GM11168 (cell line): ENCODE measurements around the gene MRPL16.
"Not testable (repeated sequence)": the region's sequence is repeated elsewhere in the genome, so short reads cannot be mapped to it uniquely, and the experiment has no call there.

Source experiments
- in situ Hi-C: fragments of 300-500 bp; cut with MboI; formaldehyde crosslinking; loops from one replicate; pipeline ENCODE4 v1.12.0; 2022; ENCODE audit warnings: low sequenced_read_pairs; ENCODE audit not compliant: unreplicated experiment

Gene MRPL16

DNA sequence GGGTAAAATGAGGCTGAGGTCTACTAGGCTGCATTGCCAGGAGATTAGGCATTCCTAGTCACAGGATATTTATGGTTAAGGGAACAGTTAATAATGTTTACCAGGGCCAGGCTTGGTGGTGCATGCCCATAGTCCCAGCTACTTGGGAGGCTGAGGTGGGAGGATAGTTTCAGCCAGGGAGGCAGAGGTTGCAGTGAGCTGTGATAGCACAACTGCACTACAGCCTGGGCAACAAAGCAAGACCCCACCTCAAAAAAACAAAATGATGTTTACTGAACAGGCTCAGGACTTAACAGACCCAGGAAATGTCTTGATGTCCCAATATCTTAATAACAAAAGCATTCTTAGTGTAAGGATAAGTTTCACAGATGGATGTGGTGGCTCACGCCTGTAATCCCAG, 2.8 kb upstream of the MRPL16 start:
- in situ Hi-C loops, result no loop called here

DNA sequence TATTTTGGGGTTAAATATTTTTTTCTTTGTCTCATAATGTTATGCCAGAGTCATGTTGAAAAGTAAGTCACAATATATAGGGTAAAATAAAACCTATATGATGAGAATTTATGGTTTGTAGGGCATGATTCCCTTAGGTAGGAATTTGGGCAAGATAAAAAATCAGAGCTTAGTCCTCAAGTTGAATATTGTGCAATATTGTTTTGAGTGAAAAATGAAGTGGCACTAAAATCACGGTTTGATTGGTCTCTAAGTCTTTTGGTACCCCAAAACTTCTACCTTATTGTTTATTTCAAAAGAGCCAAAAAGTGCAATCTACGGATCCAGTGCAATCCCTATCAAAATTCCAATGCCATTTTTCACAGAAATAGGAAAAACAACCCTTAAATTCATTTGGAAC, 1.6 kb upstream of the MRPL16 start:
- in situ Hi-C loops, result no loop called here

DNA sequence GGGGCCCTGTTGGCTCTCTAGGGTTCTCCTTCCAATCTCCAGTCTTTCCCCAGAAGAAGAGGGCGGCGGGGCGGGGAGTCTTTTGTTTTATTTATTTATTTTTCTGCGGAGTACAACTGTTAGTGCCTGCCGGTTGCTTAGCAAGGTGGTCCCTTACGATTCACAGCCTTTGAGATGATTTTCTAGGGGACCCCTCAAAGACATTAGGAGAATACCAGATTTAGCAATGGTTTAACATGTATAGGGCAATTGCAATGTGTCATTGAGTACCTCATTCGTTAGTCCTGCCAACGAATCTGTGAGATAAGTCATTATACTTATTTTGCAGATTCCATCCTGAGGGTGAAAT, 307 bp upstream of the MRPL16 start:
- in situ Hi-C loops, result no loop called here

DNA sequence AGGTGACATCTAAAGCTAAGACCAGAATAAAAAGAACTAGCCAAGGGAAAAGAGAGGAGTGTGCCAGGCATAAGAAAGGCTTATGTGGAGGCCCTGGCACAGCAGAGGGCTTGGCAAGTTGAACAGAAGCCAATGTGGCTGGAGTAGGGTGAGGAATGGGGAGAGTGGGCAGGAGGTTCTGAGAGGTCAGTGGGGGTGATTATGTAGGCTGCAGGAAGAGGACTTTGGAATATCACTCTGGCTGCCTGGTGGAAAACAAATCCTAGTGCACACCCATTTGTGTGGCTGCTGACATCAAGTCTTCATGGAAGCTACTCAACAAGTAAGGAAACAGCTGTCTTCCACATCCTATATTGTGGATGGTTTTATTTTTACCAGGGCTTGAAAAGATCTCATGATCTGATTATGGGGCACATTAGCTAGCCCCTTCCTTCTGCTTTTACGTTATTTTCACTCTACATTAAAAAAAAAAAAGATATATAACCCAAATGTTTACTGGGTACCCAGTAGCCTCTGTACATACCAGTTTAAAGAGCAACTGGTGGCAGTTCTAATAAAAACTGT, 3.4 kb downstream of the MRPL16 start:
- in situ Hi-C loops, result no loop called here

DNA sequence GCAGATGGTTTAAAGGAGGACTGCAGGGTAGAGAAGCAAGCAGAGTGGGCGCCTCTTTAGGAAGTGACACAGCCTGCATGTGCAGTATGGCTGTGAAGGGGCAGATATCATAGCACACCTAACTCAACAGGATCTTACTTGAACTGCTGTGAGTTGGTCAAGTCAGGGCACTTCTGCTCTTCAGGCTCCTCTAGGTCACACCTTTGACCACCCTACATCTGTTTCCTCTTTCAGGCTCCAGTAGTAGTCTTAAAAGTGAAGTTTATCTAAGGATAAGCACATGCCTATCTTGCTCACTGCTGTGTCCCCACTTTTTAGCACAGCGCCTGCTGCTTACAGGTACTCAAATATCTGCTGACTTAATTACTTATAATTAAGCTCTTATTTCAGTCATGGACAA, 6.5 kb downstream of the MRPL16 start:
- in situ Hi-C loops, result loop anchor here (5.0 kb wide), 1 partner anchor 47 kb away; the partner anchor contains the start of gene STX3

DNA sequence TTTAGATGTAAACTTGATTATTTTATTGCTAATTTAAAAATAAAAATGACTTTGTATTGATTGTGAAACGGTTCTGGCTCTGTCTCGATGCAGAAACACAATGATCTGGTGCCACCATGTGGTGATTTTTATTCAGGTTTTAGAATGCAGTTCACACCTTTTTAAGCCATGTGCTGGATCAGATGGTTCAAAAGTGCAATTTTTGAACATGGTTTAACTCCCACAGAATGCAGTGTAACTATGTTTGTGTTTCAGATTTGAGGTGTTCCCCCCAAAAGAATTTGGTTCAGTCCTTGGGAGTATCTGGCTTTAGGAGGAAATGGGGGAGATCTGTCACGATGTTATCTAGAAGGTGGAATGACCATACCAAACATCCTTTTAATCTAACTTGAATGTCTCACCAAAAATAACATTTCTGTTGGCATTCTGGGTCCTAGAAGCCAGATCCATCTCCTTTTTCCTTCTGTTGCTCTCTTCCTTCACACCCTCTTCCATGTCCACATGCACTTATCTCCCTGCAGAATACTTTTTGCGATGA, 7.9 kb downstream of the MRPL16 start:
- in situ Hi-C loops, result loop anchor here (5.0 kb wide), 1 partner anchor 45 kb away; the partner anchor contains the start of gene STX3

DNA sequence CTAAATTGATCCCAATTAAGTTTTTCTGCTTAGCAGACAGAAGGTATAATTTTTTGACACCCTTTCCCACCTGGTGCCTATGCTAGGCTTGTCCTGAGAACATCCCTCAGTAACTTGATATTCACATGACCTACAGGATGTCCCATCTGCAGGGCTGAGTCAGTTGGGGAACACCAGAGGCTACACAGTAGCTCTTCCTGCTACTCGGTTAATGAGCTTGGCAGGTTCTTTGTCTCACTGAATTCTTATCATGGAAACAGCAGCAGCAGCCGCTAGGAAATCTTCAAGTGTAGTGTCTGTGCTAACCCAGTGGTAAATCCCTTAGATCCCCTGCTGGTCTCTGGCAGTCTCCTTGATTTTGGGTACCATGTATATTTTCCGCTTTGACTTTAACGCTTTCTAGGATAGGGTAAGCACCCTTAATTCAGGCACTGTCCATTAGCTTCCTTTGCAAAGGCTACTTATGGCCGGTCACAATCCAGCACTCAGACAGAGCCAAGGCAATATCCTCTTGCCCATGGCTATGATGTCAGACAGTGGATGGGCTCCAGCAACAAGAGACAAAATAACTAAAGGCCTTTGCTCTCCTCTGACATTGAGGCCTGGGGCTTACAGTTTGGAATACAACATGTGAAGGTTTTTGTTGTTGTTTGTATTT, 8.5 kb downstream of the MRPL16 start:
- in situ Hi-C loops, result loop anchor here (5.0 kb wide), 1 partner anchor 45 kb away; the partner anchor contains the start of gene STX3

GRCh38 chr11:59801160-59801706, 9.3 kb downstream of the MRPL16 start:
- in situ Hi-C loops, result loop anchor here (5.0 kb wide), 1 partner anchor 44 kb away; the partner anchor contains the start of gene STX3

GRCh38 chr11:59800390-59801025, 10.1 kb downstream of the MRPL16 start:
- in situ Hi-C loops, result loop anchor here (5.0 kb wide), 1 partner anchor 43 kb away; the partner anchor contains the start of gene STX3

- in situ Hi-C loops, result no loop called here
Observed at GRCh38 chr11:59794417-59794816, 16.2 kb downstream of the MRPL16 start.

GRCh38 chr11:59792507-59792906, 18.1 kb downstream of the MRPL16 start:
- in situ Hi-C loops, result no loop called here

DNA sequence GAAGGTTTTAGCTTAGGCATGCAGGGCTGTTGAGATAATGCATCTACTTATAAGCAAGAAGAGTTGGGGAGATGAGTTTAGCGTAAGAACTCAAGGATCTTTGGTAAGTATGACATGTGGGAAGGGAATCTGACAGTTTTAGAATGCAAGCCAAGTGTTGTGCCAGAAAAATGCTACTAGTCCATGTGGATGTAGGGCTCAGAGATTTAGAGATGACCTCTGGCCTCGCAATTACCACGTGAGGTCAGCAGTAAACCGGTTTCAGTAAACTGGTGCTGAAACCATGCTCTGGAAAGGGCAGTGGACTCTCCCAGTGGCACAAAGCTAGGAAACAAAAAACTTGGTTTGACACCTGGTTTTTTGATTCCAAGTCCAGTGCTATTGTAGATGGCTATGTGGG, 18.9 kb downstream of the MRPL16 start:
- in situ Hi-C loops, result no loop called here

GRCh38 chr11:59787816-59788215, 22.8 kb downstream of the MRPL16 start:
- in situ Hi-C loops, result no loop called here

- in situ Hi-C loops, result no loop called here
Observed at GRCh38 chr11:59787255-59787588, 23.4 kb downstream of the MRPL16 start.

- in situ Hi-C loops, result no loop called here
Observed at GRCh38 chr11:59785818-59786217, 24.8 kb downstream of the MRPL16 start.

GRCh38 chr11:59784441-59784840, 26.1 kb downstream of the MRPL16 start:
- in situ Hi-C loops, result not testable (repeated sequence)

- in situ Hi-C loops, result no loop called here
Observed at GRCh38 chr11:59783632-59784090, 26.9 kb downstream of the MRPL16 start.

DNA sequence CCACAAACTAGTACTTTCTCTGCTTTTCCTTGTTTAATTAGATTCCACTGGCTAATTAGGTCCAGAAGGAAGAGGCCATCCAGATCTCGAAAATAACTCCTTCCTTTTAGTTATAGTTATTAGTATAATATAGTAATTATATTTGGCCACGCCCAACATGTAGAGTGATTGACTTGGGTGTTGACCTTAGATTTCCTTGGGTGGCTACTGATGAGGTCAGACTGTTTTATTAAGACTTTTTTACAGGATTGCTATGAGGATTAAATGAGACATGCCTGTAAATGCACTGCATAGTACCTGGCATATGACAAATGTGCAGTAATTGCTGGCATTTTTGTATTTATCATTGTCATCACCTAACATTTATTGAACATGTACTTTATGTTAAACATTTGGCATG, 28.5 kb downstream of the MRPL16 start:
- in situ Hi-C loops, result no loop called here

DNA sequence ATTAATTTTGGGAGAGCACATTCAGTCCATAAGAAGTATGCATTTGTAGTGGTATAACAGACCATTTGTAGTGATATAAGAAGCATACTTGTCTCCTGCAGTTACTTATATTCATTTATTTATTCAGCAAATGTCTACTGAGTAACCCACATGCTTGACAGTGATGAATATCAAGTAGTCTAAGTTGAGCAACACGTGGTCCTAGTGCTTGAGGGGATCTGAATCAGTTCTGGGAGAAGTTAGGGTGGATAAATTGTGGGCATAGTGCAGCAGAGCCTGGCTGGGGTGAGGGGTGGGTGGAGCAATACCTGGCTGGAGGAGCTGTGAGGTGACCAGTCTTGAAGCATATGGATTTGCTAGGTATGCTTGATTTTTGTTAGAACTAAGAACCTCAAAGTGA, 31.1 kb downstream of the MRPL16 start:
- in situ Hi-C loops, result no loop called here

DNA sequence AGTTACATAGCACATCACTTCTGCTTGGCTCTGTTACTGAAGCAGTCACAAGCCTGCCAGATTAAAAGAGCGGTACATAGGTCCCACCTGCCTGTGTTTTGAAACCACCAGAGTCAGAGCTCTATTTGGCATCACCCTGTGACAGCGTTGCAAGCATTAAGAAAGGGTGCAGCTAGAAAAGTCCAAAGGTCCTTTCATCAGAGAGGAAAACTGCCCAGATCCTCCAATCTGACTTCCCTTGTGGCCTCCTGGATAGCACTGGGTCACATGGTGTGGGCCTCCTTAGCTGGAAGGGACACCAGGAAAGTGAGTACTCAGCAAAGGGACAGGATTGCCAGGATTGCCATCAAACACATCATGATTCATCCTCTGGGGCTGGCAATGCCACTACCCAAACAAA, 32.5 kb downstream of the MRPL16 start:
- in situ Hi-C loops, result no loop called here

- in situ Hi-C loops, result no loop called here
Observed at GRCh38 chr11:59777104-59777503, 33.5 kb downstream of the MRPL16 start.
